ENCODE data around the gene PNMA1. TPM values are rescaled to one million over a fixed set of nuclear protein-coding genes. Genes with fewer than 3 reads are reported as not detected.

The PNMA1 gene
- total and polyA plus RNA-seq, 9 of the 15 experiments (the other 6 are each of a cell fraction or from before 2014, with no cell fraction given): 1.7 to 26.4 (median 8.7) TPM

DNA sequence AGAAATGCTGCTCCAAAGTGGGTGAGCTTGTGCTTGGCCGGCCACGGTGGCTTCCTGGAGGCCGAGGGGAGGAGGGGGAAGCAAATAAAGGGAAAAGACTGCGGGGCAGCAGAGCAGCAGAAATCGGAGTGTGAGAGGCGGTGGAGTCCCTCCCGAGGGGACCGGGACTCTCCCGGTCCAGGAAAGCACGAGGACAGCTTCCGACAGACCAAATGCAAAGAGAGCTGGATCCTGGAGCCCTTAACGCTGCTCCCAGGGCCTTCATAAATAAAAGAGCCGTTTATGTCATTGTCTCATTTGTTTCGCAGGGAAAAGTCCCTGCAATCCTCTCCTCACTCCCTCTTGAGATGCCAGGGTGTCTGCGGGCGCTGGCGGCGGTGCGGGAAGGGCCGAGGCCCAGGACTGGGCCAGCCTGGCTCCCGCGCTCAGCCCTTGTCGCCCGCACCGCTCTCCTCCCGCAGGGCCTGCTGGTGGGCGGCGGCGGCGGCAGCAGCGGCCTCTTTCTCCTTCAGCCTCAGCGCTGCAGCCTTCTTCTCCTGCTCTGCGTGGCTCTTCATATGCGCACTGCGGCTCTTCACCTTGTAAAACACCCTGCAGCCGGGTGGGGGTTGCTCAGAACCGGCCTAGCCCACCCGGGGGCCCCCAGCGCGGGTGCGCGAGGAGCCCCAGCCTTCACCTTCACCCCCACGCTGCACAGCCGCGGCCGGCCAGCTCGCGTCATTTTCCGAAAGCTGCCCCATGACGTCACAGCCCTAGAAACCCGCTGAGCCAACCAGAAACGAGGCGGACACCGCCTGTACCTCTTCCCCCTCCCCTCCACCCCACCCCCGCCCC lies 4.5 kb upstream of the PNMA1 start:
- ChIA-PET CTCF (ENCODE audit: low intra/inter-chr PET ratio) (no interaction called here), POLR2A (interaction anchor here (1.3 to 1.5 kb wide), 2 partner anchors 9 to 10 kb away, joined by 5 read pairs; no protein-coding TSS in a partner anchor)
- Histone ChIP-seq H3K4me2 (ENCODE audit: insufficient read depth, low read length) (no peak overlapping the region), H4K20me1 (replicated peaks; ENCODE audit: control insufficient read depth, insufficient read depth, low read length) (no peaks in the 10 kb centered on the region; the same call in 1 of the 2 replicates), H2AFZ (ENCODE audit: low read depth, low read length) (no peak overlapping the region), H3K4me1 (replicated peaks in 1 of 2; ENCODE audit: control insufficient read depth in 2 of 2, insufficient read depth in 2 of 2, low read length in 2 of 2) (peaks cover 3 to 25% of the 10 kb centered on the region in 2 experiments; a peak in 3 of 5 replicates), H3K9ac (ENCODE audit: insufficient read depth in 1 of 2, low read depth in 2 of 2, low read length in 2 of 2) (no peak overlapping the region; a peak in 1 of 4 replicates), H3K79me2 (ENCODE audit: control insufficient read depth, insufficient read depth, low read length) (peaks cover 2% of the 10 kb centered on the region), H3K27ac (ENCODE audit: extremely low read depth, low read depth, low read length) (no peak overlapping the region), H3K4me3 (no peak overlapping the region), H3K36me3 (ENCODE audit: control insufficient read depth, insufficient read depth, low read length) (peaks cover 81% of the 10 kb centered on the region), H3K9me1 (ENCODE audit: control insufficient read depth, insufficient read depth, low read length) (no peaks in the 10 kb centered on the region), H3K27me3 (ENCODE audit: control insufficient read depth in 2 of 2, insufficient read depth in 2 of 2, low read length in 2 of 2) (no peaks in the 10 kb centered on the region), H3K9me3 (replicated peaks; ENCODE audit: control insufficient read depth, insufficient read depth, low read depth, low read length) (no peaks in the 10 kb centered on the region)
- in situ Hi-C loops (cut with MboI): no loop called here
- TF ChIP-seq POLR2G (IDR thresholded peaks at IDR 0.05; ENCODE audit: low read depth, low read length) (peak; percentile 64), CBFA2T2 (conservative IDR thresholded peaks at IDR 0.05) (no peak), YY1 (IDR thresholded peaks at IDR 0.05; ENCODE audit: borderline replicate concordance in 1 of 3, control insufficient read depth in 1 of 3, extremely low read depth in 1 of 3, insufficient read depth in 3 of 3, insufficient read length in 1 of 3, insufficient replicate concordance in 2 of 3, low read depth in 1 of 3, low read length in 2 of 3) (no peak), RBM22 (IDR thresholded peaks at IDR 0.05; ENCODE audit: low read depth, low read length, poor library complexity, severe bottlenecking) (peak; percentile 89)
- TF ChIP-seq, protein P1, sequence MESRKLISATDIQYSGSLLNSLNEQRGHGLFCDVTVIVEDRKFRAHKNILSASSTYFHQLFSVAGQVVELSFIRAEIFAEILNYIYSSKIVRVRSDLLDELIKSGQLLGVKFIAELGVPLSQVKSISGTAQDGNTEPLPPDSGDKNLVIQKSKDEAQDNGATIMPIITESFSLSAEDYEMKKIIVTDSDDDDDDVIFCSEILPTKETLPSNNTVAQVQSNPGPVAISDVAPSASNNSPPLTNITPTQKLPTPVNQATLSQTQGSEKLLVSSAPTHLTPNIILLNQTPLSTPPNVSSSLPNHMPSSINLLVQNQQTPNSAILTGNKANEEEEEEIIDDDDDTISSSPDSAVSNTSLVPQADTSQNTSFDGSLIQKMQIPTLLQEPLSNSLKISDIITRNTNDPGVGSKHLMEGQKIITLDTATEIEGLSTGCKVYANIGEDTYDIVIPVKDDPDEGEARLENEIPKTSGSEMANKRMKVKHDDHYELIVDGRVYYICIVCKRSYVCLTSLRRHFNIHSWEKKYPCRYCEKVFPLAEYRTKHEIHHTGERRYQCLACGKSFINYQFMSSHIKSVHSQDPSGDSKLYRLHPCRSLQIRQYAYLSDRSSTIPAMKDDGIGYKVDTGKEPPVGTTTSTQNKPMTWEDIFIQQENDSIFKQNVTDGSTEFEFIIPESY (CRISPR knock-in tag; IDR thresholded peaks at IDR 0.05): peak; percentile 83
- intact Hi-C loops (cut with micrococcal nuclease): no loop called here
- DNase-seq (ENCODE audit: extremely low read depth in 1 of 4, low spot score in 3 of 4): no peak
- 90% methylated on average over 8 of the region's 55 CpGs for WGBS (ENCODE audit: insufficient coverage, low coverage, missing lambda C conversion rate)
- FAIRE-seq: no peak
- no peak for ATAC-seq
- no TSS peak for BruUV-seq (replicated peaks)
